HG03280 (cell line): Measurements from ENCODE around the gene GCG.

Experiments used
- ATAC-seq: cut with Tn5 transposase; IDR thresholded peaks from one replicate; pipeline ENCODE4 v1.9.1; 2021; ENCODE audit warnings: mild to moderate bottlenecking, moderate library complexity; ENCODE audit not compliant: unreplicated experiment

Gene GCG

DNA sequence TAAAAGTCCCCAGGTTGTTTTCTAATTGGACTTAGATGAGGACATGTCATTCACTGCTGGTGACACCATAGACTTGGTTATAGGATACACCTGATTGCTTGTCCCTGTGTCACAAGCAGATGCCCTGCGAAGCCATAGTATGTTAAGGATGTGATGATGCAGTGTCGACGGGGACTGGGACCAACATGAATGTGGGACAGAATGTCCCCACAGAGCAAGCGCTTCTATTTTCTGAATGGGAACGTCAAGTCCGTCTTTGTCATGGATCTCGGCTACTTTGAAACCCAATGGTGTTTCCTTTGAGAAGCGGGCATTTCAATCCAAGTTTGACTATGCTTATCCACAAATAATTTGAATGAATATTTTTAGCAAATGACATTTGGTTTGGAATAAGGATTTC is 2.1 kb downstream of the GCG start:
- ATAC-seq: no peak

DNA sequence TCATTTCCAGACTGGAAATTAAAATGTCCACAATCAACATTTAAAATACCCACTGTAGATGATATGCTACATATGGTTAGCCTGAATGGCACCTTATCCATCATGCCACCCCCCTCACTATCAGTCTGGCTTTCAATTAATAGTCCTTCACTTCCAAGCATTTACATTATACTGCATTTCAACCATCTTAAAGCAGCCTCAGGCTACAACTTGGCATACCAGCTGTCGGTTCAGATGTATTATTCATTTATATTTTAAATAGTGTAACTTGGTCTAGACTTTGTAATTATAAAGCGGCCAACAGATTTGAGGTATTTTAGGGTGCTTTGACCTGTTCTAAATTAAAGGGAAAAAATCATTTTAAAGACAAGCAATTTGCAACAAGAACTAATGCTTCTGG is 2.6 kb downstream of the GCG start:
- ATAC-seq: no peak

DNA sequence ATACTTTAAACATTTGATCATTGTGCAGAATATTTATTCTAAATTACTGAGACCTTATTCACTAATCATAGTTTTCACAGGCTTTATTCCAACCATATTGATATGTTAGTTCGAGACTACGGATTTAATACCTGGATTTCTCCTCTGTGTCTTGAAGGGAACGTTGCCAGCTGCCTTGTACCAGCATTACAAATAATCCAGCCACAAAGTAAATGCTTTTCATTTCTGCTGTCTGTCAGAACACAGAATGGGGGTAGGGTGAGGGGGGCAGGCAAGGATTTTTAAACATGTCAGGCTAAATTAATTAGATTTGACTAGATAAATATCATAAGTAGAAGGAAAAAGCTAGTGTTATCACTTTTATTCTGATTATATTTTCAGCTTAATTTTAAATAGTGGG is 3.1 kb downstream of the GCG start:
- no peak for ATAC-seq

DNA sequence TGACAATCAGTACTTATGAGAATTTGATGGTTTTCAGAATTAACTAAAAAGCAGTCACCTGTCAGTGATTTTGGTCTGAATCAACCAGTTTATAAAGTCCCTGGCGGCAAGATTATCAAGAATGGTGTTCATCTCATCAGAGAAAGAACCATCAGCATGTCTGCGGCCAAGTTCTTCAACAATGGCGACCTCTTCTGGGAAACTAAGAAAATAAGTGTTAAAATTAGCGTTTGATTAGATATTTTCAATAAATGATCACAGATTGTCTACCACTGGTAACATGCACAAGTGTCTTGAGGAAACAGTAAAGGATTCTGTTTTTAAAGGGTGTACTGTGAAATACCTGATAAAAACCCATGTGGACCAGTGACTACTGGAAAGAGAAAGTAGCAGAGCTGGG is 8.1 kb downstream of the GCG start:
- no peak for ATAC-seq

DNA sequence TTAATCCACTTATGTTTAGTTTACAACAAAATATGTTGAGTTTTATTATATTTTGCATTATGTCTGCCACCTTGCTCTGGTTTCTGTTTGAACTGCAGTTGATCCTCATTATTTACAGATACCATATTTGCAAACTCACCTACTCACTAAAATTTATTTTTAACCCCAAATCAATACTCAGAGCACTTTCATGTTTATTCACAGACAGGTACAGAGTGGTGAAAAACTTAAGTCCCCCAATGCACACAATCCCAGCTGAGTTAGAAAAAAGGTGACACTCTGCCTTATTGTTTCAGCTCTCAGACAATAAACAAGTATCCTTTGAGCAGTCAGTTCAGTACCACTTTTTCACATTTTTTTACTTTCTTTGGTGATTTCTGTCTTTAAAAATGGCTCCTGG is 13.7 kb downstream of the GCG start:
- ATAC-seq: no peak

DNA sequence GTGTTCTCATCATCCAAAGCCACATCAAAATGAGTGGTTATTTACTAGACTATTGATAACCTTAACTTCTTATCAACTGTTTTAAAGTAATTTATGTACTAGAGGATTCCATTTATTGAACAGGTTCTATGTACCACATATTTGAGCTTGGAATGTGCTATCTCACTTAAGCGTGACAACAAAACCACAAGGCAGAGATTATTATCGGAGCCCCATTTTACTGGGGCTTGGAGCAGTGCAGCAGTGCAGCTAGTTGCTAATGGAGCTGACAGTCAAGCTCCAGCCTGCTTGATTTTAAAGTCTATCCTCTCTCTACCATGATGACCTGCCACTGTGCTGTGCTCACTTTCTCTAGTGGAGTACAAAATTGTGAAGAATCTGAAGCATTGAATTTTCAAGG is 24.6 kb downstream of the GCG start:
- ATAC-seq: no peak

DNA sequence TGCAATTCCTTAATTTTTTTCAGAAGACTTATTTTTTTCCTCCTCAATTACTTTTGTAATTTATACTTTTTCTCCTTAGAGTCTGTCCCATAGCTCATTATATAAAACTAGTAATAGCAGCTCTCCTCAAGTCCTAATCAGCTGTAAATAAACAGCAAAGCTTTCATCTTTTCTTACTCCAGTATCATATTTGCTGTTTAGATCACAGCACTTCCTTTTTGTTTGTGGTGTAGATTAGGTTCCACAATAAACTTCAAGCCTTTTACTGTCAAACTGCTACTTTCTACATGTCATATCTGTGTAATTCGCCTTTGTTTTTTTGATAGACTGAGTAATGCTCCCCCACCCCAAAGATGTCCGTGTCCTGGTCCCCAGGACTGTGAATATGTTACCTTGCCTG is 25.5 kb downstream of the GCG start:
- peak; percentile 4 for ATAC-seq

DNA sequence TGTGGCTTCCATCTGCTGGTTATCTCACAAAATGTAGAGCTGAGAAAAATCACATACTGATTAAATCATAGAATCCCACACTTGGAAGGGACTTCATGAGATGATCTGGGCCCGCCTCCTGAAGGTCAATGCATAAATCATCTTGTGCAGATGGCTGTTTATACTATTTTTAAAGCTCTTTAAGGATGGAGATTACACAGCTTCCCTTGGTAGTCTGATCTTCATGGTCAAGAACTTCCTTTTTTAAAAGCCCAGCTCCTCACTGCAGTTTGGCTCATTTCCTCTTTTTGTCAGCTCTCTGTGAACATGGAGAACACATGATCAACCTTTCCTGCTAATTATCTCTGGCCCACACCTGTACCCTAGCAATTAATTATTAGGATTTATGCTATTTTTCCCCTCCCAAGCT is 25.9 kb downstream of the GCG start:
- peak; percentile 77 for ATAC-seq

DNA sequence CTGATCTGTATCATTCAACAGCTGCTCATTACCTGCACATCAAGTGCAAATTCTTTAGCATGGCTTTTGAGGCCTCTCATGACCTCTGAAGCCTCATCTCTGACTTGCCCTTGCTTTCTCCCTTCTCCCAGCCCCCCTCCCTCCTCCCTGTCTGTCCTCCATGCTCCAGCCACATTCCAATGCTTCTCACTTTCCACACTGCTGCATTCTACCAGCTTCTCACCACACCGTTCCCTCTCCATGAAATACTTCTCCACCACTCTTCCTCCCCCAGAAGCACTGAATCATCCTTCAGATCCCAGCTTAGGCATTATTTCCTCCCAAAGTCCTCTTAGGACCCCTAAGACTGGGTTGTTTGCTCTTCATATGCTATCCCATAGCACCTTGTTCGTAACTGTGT is 26.9 kb downstream of the GCG start:
- ATAC-seq: no peak

DNA sequence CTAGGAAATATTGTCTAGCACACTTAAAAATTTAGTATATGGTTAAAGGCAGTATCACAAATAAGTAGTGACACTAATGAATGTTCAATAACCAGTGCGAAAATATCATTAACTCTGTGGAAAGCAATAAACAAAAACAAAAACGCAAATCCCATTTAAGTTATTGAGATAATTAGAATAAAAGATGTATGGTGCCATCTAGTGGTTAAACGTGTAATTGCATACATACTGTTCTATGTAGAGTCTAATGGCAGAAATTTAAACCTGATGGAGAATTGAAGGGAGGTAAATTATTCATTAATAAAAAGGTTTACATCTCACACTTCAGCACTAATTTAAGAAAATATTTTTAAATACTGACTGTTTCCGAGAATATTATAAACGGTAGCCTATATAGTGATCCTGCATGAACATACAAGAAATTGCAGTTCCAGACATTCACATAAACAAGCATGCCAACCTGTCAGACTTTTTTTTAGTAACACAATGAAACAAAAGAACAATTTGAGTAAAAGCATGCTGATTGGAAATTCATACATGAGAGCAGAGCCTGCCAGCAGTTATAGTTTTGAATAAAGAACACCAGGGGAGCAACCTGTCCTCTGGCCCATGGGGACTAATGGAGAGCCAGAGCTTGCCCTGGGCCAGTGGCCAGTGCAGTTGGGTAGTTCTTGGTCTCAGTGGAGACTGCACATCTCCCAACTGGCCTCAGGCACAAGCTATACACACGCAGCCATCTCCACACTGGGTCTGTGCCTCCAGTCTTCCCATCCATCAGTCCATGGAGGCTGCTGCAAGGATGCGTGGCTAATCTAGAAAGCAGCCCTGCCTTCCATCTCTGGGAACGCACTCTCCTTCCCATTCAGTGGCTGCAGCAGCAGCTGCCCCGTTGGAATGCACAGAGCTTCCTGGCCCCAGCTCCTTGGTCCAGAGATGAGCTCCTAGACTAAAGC is 28.0 kb downstream of the GCG start:
- peak; percentile 46 for ATAC-seq

DNA sequence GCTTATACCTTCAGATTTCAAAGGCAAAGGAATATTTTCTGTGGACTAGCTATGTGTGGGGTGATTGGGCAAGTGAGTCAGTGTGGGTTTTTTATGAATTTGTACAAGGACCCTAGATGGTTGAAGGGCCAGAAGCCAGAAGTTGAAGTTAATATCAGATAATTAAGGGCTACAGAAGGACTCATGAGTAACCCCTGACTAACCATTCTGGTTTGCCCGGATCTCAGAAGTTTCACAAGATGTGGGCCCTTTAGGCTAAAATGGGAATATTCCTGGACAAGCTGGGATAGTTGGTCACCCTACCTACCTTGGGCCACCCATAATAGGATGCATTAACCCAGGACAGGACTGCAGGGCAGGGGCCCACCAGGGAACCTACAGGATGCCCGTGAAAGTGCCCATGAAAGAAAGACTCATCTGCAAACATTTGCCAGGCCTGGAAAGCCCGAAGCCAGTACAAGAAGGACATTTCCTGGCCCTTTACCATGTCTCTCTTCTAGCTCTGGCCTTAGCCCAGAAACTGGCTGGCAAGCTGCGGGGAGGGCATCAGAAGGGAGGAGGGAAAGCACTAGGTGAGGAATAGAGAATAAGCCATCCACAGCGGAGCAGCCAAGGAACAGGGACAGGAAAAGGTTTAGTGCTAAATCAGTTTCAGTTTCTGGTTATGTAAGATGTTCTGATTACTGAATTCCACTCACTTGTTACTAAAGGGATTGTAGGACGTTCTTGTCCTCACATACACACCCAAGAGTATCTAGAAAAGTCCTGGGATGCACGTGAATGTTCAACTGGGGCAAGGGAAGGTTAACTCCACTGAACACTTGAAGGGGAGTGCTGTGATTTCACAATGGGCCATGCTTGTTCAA is 33.6 kb downstream of the GCG start:
- no peak for ATAC-seq

DNA sequence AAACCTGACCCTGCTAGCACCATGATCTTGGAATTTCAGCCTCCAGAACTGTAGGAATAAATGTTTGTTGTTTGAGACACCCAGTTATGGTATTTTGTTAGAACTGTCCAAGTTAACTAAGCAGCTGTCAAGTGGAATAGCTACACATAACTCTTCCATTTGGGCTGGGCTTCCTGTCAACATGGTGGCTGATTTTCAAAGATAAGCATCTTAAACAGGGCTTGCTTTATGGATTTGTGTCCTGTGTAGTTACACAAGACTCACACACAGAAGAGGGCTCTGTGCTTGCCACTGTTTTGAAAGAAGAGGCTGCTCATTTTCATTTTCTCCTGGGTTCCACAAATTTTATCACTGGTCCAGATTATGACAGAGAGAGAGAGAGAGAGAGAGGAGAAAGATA is 35.7 kb downstream of the GCG start:
- ATAC-seq: no peak

DNA sequence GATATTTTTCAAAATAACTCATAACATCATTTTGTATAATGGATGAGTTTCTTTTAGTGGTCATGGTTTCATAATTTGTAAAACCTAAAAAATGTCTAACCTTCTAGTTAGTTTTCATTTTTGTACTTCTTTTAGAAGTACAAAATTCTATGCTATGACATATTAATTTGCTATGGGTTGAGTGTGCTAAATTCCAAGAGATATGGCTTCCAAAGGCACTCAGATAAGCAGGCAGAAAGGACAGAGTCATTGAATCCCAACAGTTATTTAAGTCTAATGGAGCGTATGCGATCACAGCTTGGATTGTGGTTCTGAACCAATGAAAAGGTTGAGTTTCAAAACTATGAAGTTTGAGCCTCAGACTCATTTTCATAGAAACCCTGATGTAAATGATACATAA is 37.0 kb downstream of the GCG start:
- ATAC-seq: no peak

DNA sequence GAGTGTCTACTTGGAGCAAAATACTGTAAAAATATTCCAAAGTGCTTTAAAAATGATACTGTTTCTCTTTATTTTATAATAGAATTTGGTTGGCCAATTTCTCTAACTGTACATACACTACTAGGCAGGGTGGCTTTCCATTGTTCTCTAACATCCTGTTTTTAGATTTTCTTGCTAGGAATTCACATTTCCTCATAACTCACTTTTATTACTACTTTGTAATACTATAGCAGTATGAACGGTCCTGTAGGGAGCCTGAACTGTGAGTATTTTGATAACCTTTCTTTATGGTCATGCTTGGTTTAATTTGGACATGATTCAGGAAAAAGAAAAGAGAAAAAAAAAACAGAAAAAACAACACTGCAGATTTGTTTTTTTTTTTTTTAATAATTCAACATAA is 37.8 kb downstream of the GCG start:
- no peak for ATAC-seq

DNA sequence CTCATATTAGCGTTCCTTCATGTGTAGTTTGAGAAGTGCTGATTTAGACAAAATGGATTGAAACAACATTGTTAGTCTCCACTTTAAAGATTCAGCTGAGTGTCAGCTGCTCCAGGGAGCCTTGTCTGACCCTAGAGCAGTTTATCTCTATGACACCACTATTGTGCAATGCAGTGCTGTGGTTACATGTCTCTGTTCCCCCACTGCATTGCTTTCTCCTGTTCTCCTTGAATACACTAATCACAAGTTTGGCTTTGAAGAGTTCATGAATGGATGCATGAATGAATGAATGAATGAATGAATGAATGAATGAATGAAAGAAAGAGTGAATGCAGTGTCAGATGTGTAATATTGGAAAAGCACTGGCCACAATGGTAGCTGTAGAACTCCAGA is 38.3 kb downstream of the GCG start:
- ATAC-seq: no peak

DNA sequence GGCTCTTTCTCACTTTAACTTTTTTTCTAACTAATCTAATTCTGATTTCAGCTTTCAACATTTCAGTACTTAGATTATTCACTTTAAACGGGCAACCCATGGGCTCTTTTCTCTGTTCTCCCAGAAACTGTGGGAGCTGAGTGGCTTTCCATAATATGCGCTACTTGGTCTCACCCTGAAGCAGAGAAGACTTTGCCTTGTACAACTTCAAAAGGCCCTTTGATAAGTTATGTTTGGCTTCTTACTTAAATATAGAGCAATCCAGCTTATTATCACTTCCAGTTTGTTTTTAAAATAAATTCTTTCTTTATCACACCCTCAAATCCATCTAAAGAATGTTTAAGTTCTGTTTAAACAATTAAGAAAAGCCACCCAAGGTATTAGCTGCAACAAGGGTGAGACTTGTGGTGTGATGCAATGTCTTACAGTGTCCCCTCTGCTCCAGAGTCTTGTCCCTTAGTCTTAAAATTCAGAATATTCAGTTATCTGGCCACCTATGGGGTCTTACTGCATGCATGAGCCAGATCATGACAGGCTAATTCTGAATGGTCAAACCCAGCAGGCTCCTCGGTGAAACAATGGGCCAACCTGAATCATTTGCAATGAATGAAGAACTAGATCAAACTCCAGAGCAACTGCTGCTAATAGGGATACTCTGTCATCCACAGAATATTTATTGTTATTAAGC is 38.8 kb downstream of the GCG start:
- ATAC-seq: no peak

DNA sequence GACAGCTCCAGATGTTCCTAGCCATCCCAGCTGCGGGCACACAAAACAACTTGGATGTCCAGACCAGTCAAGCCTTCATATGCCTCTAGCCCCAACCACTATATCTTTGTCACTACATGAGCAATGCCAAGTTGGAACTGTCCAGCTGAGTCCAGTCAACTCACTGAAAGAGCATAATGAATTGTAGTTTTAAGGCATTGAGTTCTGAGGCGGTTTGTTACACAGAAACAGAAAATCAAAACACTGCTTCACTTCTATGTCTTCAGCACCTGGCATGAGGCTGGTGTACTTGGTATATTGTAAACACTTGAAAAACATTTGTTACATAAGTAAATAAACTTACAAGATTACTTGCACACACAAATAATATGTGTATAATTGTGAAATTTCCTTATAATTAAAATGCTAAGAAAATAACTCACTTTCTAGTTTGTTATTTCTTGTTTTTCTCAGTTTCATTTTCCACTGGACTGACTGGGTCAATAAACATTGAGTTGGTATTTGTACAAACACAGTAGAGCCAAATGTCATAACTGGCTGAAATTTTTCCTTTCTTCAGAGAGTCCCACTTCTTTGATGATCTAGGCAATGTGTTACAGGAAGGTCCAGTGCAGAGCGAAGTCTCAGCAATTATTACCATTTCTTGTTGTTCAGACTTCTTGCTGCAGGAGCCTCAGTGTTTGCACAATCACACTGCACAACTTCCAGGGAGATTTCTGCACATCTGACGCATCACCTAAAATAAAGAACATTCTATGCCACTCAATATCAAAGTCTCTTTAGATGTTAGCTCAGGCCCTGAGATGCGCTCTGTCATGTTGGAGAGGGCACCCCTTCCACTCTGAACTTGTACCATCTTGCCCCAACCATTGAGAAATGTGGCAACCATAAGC is 39.8 kb downstream of the GCG start:
- ATAC-seq: no peak

DNA sequence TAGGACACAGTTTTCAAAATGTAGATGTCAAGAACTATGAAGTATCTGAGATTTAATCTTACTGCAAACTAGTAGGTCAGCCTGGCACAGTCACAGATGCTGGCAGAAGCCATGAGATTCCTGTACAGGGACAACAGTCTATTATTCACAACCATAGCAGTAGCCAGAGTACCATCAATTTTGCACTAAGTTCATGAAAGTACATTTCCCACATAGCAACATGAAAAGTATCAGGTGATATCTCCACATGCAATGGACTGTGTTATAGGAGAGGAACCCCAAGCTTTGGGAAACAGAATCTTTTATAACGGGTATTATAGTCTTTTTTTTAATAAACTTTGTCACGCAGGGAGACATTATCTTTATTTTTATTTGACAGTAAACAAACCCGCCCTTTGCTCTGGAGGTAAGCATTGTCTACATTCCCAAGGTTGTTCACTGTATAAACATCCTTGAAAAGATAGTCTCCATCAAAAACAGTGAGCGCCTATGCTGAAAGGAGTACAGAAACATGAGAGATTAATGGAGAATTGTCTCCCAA is 44.6 kb downstream of the GCG start:
- ATAC-seq: no peak

DNA sequence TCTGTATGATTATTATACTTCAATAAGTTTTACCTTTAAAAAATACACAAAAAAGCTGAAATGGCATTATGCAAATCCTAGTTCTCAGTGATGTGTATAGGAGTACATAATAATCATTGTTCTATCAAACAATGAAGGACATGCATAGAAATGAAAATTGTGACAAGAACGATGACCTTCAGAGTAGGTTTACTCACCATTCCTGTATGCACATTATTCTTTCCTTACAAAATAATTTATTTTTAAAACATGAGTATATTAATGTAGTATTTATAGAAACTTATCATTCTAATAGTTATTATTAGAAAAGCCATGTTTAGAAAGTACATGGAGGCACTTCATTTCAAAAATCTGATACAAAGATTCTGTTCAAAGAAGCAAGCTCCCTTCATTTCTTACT is 45.3 kb downstream of the GCG start:
- no peak for ATAC-seq

DNA sequence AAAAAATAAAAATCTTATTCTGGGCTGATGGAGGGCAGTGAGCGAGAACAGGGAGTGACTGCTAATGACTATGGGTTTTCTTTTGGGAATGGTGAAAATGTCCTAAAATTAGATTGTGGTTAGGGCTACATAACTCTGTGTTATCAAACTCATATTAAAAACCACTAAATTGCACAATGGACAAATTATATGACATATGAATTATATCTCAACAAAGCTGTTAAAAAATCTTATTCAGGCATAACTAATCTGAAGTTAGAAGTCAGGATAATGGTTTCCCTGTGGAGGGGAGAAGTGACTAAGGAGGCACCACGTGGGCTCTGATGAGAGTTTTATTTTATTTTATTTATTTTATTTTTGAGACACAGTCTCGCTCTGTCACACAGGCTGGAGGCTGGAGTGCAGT is 45.9 kb downstream of the GCG start:
- no peak for ATAC-seq
